HepG2 (cell line): ENCODE data around the gene MTSS2. TPM values are rescaled to one million over a fixed set of nuclear protein-coding genes. Genes with fewer than 3 reads are reported as not detected.

Experiments used
- ARID5B ChIP-seq: IDR thresholded peaks from 2 replicates; pipeline ENCODE4 v1.4.0; 2020; ENCODE audit warnings: mild to moderate bottlenecking, missing genetic modification reagents
- DRAP1 ChIP-seq: IDR thresholded peaks from 2 replicates; pipeline ENCODE4 v1.6.1; 2016; ENCODE audit warnings: missing genetic modification reagents, missing compliant biosample characterization
- DZIP1 ChIP-seq: sonication (generic); formaldehyde crosslinking; IDR thresholded peaks from 2 replicates; pipeline ENCODE4 v1.5.0; 2020; ENCODE audit warnings: mild to moderate bottlenecking, missing genetic modification reagents
- EZH2 ChIP-seq: conservative IDR thresholded peaks from 2 replicates; pipeline ENCODE4 v1.6.1; 2012; ENCODE audit warnings: mild to moderate bottlenecking, low read depth, low read length, moderate library complexity
- IRF9 ChIP-seq: sonication (generic); formaldehyde crosslinking; IDR thresholded peaks from 2 replicates; pipeline ENCODE4 v1.8.0; 2022; ENCODE audit warnings: missing genetic modification reagents, mild to moderate bottlenecking, borderline replicate concordance
- LRRFIP1 ChIP-seq: sonication (generic); formaldehyde crosslinking; conservative IDR thresholded peaks from 2 replicates; pipeline ENCODE4 v1.4.0; 2020; ENCODE audit warnings: missing genetic modification reagents
- NCOA2 ChIP-seq: sonication (generic); formaldehyde crosslinking; IDR thresholded peaks from 2 replicates; pipeline ENCODE4 v1.8.0; 2022; ENCODE audit warnings: inconsistent platforms
- NFRKB ChIP-seq: fragments of 450-650 bp; IDR thresholded peaks from 2 replicates; pipeline ENCODE4 v1.6.1; 2017
- NFYB ChIP-seq: sonication (generic); formaldehyde crosslinking; IDR thresholded peaks from 2 replicates; pipeline ENCODE4 v1.4.0; 2020; ENCODE audit warnings: missing genetic modification reagents
- PBX3 ChIP-seq: sonication (generic); formaldehyde crosslinking; IDR thresholded peaks from 2 replicates; pipeline ENCODE4 v1.8.1; 2023; ENCODE audit warnings: missing genetic modification reagents, inconsistent platforms, borderline replicate concordance
- PRPF4 ChIP-seq: fragments of 200-400 bp; formaldehyde crosslinking; IDR thresholded peaks from 2 replicates; pipeline ENCODE4 v1.6.1; 2016; ENCODE audit warnings: low read length, low read depth; ENCODE audit not compliant: poor library complexity, severe bottlenecking
- TCF7 ChIP-seq: sonication (generic); IDR thresholded peaks from 2 replicates; pipeline ENCODE4 v1.6.1; 2016; ENCODE audit warnings: antibody characterized with exemption, low read depth
- ZFP1 ChIP-seq: IDR thresholded peaks from 2 replicates; pipeline ENCODE4 v1.6.1; 2016
- ZMAT3 ChIP-seq: sonication (generic); formaldehyde crosslinking; conservative IDR thresholded peaks from 2 replicates; pipeline ENCODE4 v1.7.0; 2021; ENCODE audit warnings: missing genetic modification reagents
- ZNF121 ChIP-seq: sonication (generic); formaldehyde crosslinking; IDR thresholded peaks from 2 replicates; pipeline ENCODE4 v1.5.0; 2020; ENCODE audit warnings: mild to moderate bottlenecking, missing genetic modification reagents
- ZNF773 ChIP-seq: sonication (generic); formaldehyde crosslinking; IDR thresholded peaks from 2 replicates; pipeline ENCODE4 v1.4.0; 2020; ENCODE audit warnings: missing genetic modification reagents, borderline replicate concordance
- ZSCAN30 ChIP-seq: sonication (generic); formaldehyde crosslinking; IDR thresholded peaks from 2 replicates; pipeline ENCODE4 v1.5.0; 2020; ENCODE audit warnings: mild to moderate bottlenecking, missing genetic modification reagents
- polyA plus RNA-seq, 8 experiments: library from polyadenylated mRNA; depleted of rRNA in 3 of 8; stranded (reverse) in 7 of 8; unstranded in 1 of 8; fragments of >200 nt; fragmentation: Illumina TruSeq in 4 of 8; extraction: Trizol in 4 of 8; gene quantifications; 2 replicates each; pipeline versions ENCODE4 v1.2.1 to v1.2.3, GENCODE V29; 2011 to 2016; ENCODE audit warnings: low read depth in 4 of 8, missing spikeins in 1 of 8, mixed read lengths in 1 of 8; ENCODE audit not compliant: insufficient read depth in 1 of 8
- total RNA-seq, 5 experiments: library from RNA; depleted of rRNA; stranded (reverse); fragments of >200 nt; fragmentation: Illumina TruSeq; extraction: Trizol; gene quantifications; 2 replicates each; pipeline ENCODE4 v1.2.3, GENCODE V29; 2016; ENCODE audit warnings: low read depth in 1 of 5

The MTSS2 gene
- total and polyA plus RNA-seq, 2 of the 13 experiments (the other 11 are each of a cell fraction or from before 2014, with no cell fraction given): 132 to 242 TPM

GRCh38 chr16:70711211-70712031, 25.6 kb upstream of the MTSS2 start (continued):
- TF ChIP-seq LRRFIP1 (no peak), NCOA2 (CRISPR knock-in tag) (peak; percentile 77), ZMAT3 (CRISPR knock-in tag) (peak; percentile 61; the same call in 1 of the 2 replicates), ZSCAN30 (CRISPR knock-in tag) (no peak), ARID5B (CRISPR knock-in tag) (peak; percentile 81), DRAP1 (CRISPR knock-in tag) (peak; percentile 51; the same call in 1 of the 2 replicates), DZIP1 (CRISPR knock-in tag) (no peak), ZNF773 (CRISPR knock-in tag) (no peak), TCF7 (0 out of 2 replicates have a peak, but pooled peaks have one; percentile 5), NFRKB (no peak), PRPF4 (no peak), ZNF121 (CRISPR knock-in tag) (peak; percentile 97), PBX3 (CRISPR knock-in tag) (no peak), NFYB (peak; percentile 30; the same call in 1 of the 2 replicates), ZFP1 (no peak; the same call in 1 of the 2 replicates), IRF9 (peak; percentile 67; the same call in 1 of the 2 replicates), EZH2 (no peak)
